Stimulated activated CD4-positive, alpha-beta T cell treated with anti-CD3 and anti-CD28 coated beads, TNF-alpha, amount 100 ng/mL, for 24 hours (primary cell): ENCODE results near the gene CDC42SE1.

Experiments used
- DNase-seq, 3 experiments: peaks; one replicate each; pipeline ENCODE4 v3.0.0-alpha.2; 2020; ENCODE audit warnings: low read depth in 3 of 3

The CDC42SE1 gene

DNA sequence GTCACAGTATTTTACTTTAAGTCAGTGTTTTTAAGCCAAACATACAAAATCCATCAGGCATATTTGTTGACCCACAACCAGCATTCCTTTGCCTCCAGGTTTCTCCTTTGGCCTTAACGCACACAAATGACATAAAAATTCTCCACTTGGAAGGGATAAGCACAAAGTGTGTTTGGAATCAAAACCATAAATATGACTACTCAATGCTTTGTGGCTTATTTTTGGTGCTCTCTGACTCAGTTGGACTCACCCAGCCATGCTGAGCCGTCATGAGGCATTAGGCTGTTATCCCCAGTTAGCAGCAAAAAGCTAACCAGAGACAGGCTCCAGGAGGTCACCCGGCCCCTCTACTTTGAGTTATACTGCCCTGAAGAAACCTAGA, 50.2 kb downstream of the CDC42SE1 start:
- no peak for DNase-seq

DNA sequence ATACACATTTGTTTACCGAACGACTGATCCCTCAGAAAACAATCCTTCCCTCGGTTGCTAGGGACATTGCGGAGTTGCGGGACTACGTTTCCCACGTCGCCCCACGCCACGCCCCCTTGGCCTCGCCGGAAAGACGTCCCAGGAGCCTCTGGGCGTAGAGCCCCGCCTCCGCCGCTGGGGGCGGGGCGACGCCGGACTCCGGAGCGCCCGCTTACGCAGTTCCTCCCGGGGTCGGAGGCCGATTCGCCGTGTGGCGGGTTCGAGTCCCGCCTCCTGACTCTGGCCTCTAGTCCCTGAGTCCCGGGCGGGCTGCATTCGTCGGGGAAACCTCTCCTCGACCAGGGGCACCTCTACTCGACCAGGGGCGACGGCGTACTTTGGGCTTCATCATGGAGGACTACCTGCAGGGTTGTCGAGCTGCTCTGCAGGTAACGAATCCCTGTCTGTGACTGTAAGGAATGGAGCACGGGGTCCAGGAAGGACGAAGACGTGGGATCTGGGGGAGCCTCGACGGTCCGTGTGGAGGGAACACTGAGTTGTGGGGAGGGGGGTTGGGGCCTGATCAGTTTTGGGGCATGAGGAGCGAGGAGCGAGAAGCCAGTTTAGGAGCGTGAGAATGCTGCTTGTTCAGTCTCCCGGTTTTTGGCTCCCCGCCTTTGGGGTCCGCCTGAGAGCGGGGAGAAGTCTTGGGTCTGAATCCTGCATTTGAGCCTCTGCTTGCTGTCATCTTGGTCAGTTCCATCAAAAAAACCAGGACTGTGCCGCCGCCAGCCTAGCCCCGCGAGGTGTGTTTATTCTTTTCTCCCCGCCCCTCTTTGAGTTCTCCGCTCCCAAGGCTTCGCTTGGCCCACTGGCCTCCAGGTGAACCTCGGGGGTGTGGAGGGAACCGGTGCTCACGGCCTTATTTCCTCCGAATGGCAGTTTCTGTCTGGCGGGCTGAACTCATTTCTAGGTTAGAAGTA, 50.9 kb downstream of the CDC42SE1 start, which contains the start of gene PRUNE1:
TSS of gene PRUNE1 (plus strand) at position 206 of the 962 bp plus-strand sequence. CDS start at position 390, 184 bp downstream.
- DNase-seq: peak; percentile 92 to 97 (median 93)

DNA sequence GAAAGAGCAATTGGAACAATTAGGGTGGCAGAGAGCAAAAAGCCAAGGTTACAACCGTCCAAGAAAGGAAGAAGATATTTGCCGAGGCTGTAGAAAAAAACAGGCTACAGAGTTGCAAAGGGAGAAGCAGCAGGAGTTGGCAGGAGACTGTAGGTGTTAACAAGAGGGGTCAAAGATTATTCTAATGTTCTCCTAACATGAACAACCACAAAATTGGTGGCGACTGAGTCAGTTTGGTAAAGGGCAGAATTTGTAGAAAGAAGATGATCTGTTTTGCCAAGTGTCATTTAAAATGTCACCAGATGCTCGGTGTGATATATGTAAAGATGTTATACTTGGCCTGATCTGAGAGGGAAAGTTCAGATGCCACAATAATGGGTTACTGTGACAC, 51.6 kb downstream of the CDC42SE1 start:
- DNase-seq: no peak

DNA sequence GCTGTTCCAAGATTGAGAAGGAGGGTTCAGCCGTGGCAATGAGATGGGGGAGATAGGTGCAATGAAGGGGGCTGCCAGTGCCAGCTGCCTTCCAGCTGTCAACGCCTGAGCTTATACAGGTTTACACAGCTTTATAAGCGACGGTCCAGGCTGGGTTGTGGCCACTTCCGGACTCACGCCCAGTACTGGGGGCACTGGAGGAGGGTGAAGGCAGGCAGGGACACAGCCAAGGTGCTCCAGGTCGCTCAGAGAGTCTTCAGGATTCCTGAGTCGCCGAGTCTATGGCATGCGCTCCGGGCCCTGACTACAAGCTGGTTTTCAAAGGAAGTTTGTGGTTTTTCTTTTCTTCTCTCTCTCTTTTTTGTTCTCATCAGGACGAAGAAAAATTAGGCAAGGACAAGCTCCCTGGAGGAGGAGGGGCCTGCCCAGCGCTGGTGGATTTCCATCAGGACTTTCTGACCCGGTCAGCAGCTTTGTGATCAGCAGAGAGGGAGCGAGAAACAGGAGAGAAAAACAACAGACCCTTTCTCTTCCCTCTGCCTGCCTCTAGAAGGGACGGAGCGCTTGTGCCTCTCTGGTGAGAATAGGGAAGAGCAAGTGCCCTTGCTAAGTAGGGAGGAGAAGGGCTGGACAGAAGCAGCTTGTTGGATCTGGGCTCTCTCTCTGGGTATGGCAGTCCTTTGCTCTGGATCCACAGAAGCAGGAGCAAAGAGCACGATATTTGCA, 52.9 kb downstream of the CDC42SE1 start, which contains the start of gene MINDY1:
TSS of gene MINDY1 (minus strand) at position 576 of the 726 bp plus-strand sequence. CDS start 4,285 bp downstream, outside the sequence.
- peak in 1 of 3 experiments; percentile 36 for DNase-seq

DNA sequence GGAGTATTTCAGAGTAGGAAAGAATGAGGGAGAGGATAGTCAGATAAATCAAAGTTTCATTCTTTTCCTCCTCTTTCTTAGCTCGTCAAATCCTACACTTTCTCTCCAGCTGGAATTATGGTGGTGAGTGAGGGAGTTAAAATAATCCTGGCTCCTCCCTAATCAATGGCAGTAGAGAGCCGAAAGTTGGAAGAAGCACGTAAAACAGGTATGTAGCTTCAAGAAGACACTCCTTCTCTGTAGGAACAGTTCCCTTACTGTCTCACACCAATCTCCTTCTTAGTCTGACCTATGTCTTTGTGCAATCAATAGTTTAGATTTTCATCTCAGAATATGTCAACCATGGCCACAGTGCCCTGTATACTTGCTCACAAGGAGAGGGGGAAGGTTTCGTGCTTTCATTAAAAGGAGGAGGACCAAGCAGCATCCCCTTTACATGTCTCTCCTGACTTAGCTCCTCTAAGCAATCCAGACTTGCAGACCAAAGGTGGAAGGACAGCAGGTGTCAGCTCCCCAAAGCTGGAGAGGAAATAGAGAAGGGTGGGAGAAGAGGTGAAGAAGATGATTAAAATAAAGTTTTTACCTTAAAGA, 53.6 kb downstream of the CDC42SE1 start:
- no peak for DNase-seq

DNA sequence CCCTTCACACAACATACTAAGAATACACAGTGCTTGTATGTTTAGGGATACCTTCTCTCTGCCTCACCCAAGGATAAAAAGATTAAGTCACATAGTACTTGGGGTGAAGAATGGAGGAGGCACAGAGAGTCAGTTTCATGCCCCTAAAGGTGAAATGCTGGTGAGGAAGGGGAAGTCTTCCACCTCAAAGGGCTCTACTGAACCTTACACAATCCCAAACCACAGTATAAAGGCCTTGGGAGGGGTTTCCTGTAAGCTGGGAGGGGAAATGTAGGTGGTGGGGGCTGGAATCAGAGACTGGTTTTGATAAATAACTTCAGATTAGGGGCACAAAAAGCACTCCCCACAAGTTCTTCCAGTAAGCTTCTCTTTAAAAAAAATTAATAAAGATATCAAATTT, 56.2 kb downstream of the CDC42SE1 start:
- no peak for DNase-seq

DNA sequence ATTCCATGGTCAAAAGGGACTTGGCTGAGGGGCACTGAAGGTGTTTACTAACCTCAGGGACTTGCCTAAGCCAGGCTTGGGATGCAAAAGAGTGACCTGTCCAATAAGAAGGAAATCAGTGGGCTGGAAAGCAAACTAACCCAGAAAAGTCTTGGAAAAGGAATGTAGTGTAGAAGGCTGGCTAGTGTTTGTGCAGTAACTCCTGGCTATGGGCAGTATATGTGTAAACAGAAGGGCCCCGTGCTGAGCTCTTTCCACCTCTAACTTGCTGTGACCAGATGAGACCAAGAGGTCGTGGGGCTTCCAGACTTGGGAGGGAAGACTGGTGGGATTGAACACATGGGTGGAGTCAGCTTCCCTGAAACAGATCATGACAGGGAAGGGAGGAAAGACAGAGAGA, 56.8 kb downstream of the CDC42SE1 start:
- DNase-seq: no peak

DNA sequence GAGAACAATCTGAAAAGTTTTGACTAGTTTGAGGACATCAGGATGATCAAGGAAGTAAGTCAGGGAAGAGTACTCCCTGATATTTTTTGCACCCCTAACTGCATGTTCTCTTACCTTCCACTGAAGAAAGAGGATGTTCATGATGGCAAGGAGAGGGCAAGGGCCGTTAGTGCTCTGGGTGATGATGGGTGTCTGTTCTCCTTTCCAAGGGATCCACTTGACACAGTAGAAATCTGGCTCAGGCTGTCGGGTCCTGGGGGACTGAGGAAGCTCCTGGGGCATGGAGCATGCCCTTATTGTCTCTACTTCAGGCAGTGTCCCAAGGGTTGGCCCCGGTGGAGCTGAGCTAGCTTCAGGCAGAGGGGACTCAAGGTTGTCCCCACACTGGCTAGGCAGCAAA, 57.4 kb downstream of the CDC42SE1 start:
- no peak for DNase-seq

DNA sequence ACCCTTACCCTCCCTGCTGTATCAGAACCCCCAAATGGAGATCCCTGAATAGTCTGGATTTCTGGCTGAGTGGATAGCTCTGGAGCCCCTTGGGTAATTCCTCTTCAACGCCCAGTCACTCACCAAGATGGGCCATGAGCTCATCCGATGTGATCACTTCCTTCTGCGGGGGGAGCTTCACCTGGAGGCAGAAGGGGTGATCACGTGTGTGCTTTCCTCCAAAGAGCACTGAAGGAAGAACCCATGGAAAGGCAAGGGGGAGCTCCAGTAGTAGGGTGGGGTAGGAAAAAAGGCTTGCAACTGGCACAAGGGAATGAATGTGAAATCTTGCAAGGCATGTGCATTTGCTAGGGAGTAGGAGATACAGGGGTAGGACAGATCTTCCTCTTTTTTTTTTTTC, 57.8 kb downstream of the CDC42SE1 start:
- DNase-seq: no peak
